ENCODE results near the gene UBA3.
A peak's percentile ranks its signal among the peaks of the same experiment; 100 is the strongest.

UBA3 gene

GRCh38 chr3:69080233-69080920, at the start of gene UBA3:
TSS of gene UBA3 (minus strand) at chr3:69080365. CDS start at chr3:69080353, 12 bp downstream.
- peak; percentile 89 to 90 for DNase-seq (ENCODE audit: low read depth in 2 of 2)

GRCh38 chr3:69129531-69129930, 49.4 kb upstream of the UBA3 start:
- no peak for DNase-seq (ENCODE audit: low read depth in 2 of 2)

GRCh38 chr3:69128509-69128908, 48.3 kb upstream of the UBA3 start:
- DNase-seq (ENCODE audit: low read depth in 2 of 2): no peak

- no peak for DNase-seq (ENCODE audit: low read depth in 2 of 2)
These were observed 46.8 kb upstream of the UBA3 start for GRCh38 chr3:69126999-69127398.

GRCh38 chr3:69126216-69126615, 46.1 kb upstream of the UBA3 start:
- DNase-seq (ENCODE audit: low read depth in 2 of 2): no peak

- no peak for DNase-seq (ENCODE audit: low read depth in 2 of 2)
These were observed 42.2 kb upstream of the UBA3 start, which contains the start of gene LMOD3 for GRCh38 chr3:69122403-69122802. TSS of gene LMOD3 (minus strand) at chr3:69122595. CDS start at chr3:69122386, 209 bp downstream.

- DNase-seq (ENCODE audit: low read depth in 2 of 2): no peak
These were observed 41.8 kb upstream of the UBA3 start for GRCh38 chr3:69121950-69122349.

GRCh38 chr3:69121513-69121912, 41.3 kb upstream of the UBA3 start:
- no peak for DNase-seq (ENCODE audit: low read depth in 2 of 2)

GRCh38 chr3:69120879-69121464, 40.8 kb upstream of the UBA3 start:
- peak; percentile 60 for DNase-seq (ENCODE audit: low read depth in 2 of 2)

GRCh38 chr3:69119681-69120080, 39.5 kb upstream of the UBA3 start:
- DNase-seq (ENCODE audit: low read depth in 2 of 2): no peak

- no peak for DNase-seq (ENCODE audit: low read depth in 2 of 2)
These were observed 39.0 kb upstream of the UBA3 start for GRCh38 chr3:69119138-69119537.

GRCh38 chr3:69118555-69118954, 38.4 kb upstream of the UBA3 start:
- no peak for DNase-seq (ENCODE audit: low read depth in 2 of 2)

GRCh38 chr3:69116897-69117296, 36.7 kb upstream of the UBA3 start:
- no peak for DNase-seq (ENCODE audit: low read depth in 2 of 2)

GRCh38 chr3:69116162-69116561, 36.0 kb upstream of the UBA3 start:
- DNase-seq (ENCODE audit: low read depth in 2 of 2): no peak

- no peak for DNase-seq (ENCODE audit: low read depth in 2 of 2)
These were observed 35.6 kb upstream of the UBA3 start for GRCh38 chr3:69115731-69116130.

GRCh38 chr3:69113536-69113935, 33.4 kb upstream of the UBA3 start:
- DNase-seq (ENCODE audit: low read depth in 2 of 2): no peak

- no peak for DNase-seq (ENCODE audit: low read depth in 2 of 2)
These were observed 30.9 kb upstream of the UBA3 start for GRCh38 chr3:69110941-69111546.

- no peak for DNase-seq (ENCODE audit: low read depth in 2 of 2)
These were observed 28.6 kb upstream of the UBA3 start for GRCh38 chr3:69108811-69109210.

GRCh38 chr3:69107841-69108240, 27.7 kb upstream of the UBA3 start:
- no peak for DNase-seq (ENCODE audit: low read depth in 2 of 2)

GRCh38 chr3:69105320-69105719, 25.2 kb upstream of the UBA3 start:
- no peak for DNase-seq (ENCODE audit: low read depth in 2 of 2)

- DNase-seq (ENCODE audit: low read depth in 2 of 2): no peak
These were observed 24.4 kb upstream of the UBA3 start for GRCh38 chr3:69104586-69104985.

GRCh38 chr3:69103123-69103522, 23.0 kb upstream of the UBA3 start:
- no peak for DNase-seq (ENCODE audit: low read depth in 2 of 2)

- no peak for DNase-seq (ENCODE audit: low read depth in 2 of 2)
These were observed 22.2 kb upstream of the UBA3 start for GRCh38 chr3:69102384-69102783.
